ENCODE results near the gene LARGE1. TPM values are rescaled to one million over a fixed set of nuclear protein-coding genes. Genes with fewer than 3 reads are reported as not detected.

The LARGE1 gene
- total and polyA plus RNA-seq, 2 of the 4 experiments (the other 2 are of a cell fraction), result 6.2 to 12.4 TPM

DNA sequence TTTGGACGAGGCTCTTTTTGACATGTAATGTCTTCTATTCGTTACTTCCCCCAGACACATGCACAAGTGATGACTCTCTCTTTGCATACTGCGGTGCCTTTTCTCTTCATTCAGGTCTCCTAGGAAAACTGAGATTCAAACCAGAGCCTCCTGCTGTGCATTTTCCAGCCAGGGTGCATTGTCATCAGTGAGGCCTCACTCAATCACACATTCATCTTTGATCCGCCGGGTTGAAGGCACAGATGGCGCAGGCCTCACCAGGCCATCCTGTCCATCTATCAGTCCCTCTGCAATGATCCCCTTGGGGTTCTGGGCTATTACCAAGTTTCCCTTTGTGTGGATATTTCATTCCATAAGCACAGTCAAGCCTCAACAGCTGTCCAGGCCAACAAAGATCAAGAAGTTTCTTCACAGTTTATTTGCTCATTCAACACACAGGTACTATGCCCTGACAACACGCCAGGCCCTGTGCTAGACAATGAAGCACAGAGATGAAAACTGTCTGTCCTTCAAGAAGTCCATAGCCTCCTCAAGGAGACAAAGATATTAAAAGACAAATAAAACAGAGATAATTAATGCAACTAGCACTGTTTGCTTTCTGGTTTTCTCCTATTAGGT, 107.8 kb downstream of the LARGE1 start:
- Histone ChIP-seq H4K8ac (ENCODE audit: low read depth in 2 of 2, low read length in 2 of 2) (no peak overlapping the region), H3K79me1 (ENCODE audit: low read depth in 1 of 2, low read length in 2 of 2) (peaks cover 6 to 13% of the 10 kb centered on the region in 2 experiments; a peak in 3 of 4 replicates), H2BK5ac (ENCODE audit: low read depth, low read length, poor library complexity, severe bottlenecking) (no peak overlapping the region), H3K4me2 (ENCODE audit: low read depth, low read length) (no peak overlapping the region), H3K27ac (ENCODE audit: insufficient read depth, low read length) (no peak overlapping the region), H4K91ac (ENCODE audit: insufficient read depth, low read depth, low read length) (no peak overlapping the region), H2AFZ (replicated peaks; ENCODE audit: low read length, poor library complexity) (no peak overlapping the region), H4K5ac (ENCODE audit: low read depth, low read length) (no peak overlapping the region), H3K27me3 (ENCODE audit: control insufficient read depth, insufficient read depth, low read length) (no peaks in the 10 kb centered on the region), H3K9me3 (ENCODE audit: control insufficient read depth, insufficient read depth, low read length) (no peaks in the 10 kb centered on the region), H3K14ac (replicated peaks; ENCODE audit: low read depth, low read length) (peak overlapping the region; percentile 40; the same call in 1 of the 2 replicates), H3K9me1 (ENCODE audit: insufficient read depth, low read length) (peaks cover 7% of the 10 kb centered on the region), H3K4me3 (ENCODE audit: insufficient read depth, low read depth, low read length) (no peak overlapping the region), H2BK20ac (ENCODE audit: low read depth, low read length) (no peak overlapping the region), H4K20me1 (ENCODE audit: insufficient read depth, low read length) (no peaks in the 10 kb centered on the region), H3K4ac (ENCODE audit: low read depth, low read length) (peak overlapping the region; percentile 9; the same call in 1 of the 2 replicates), H3K18ac (ENCODE audit: low read depth, low read length) (no peak overlapping the region), H2BK120ac (ENCODE audit: low read depth, low read length) (no peak overlapping the region), H3K56ac (ENCODE audit: extremely low read depth, insufficient read depth, low read length) (no peak overlapping the region), H3K4me1 (ENCODE audit: control insufficient read depth, insufficient read depth, low read length) (peaks cover 10% of the 10 kb centered on the region), H3K23ac (ENCODE audit: low read depth, low read length) (no peak overlapping the region; the same call in 1 of the 2 replicates), H2AK9ac (replicated peaks; ENCODE audit: low read depth, low read length, poor library complexity) (no peak overlapping the region), H2AK5ac (ENCODE audit: low read depth, low read length) (peak overlapping the region; percentile 7; the same call in 1 of the 2 replicates), H3K9ac (ENCODE audit: low read depth, low read length) (no peak overlapping the region), H3K36me3 (ENCODE audit: control insufficient read depth, insufficient read depth, low read length) (no peaks in the 10 kb centered on the region), H2BK15ac (ENCODE audit: low read depth, low read length) (no peak overlapping the region; the same call in 2 of the 3 replicates)
- BruUV-seq (replicated peaks), result no TSS peak
- TF ChIP-seq MXI1 (IDR thresholded peaks at IDR 0.05; ENCODE audit: borderline replicate concordance, low read depth, low read length), result no peak
- no peak for TF ChIP-seq RFX5 (IDR thresholded peaks at IDR 0.05; ENCODE audit: low read depth, low read length)
- TF ChIP-seq MAFK (IDR thresholded peaks at IDR 0.05; ENCODE audit: low read depth, low read length), result no peak
- no peak for TF ChIP-seq SMC3 (IDR thresholded peaks at IDR 0.05; ENCODE audit: low read depth, low read length)
- no peak for TF ChIP-seq RCOR1 (IDR thresholded peaks at IDR 0.05; ENCODE audit: insufficient replicate concordance, low read length)
- TF ChIP-seq ELK1 (IDR thresholded peaks at IDR 0.05; ENCODE audit: borderline replicate concordance, low read depth, low read length), result no peak
- TF ChIP-seq BHLHE40 (IDR thresholded peaks at IDR 0.05; ENCODE audit: low read depth, low read length), result no peak
- no peak for TF ChIP-seq FOS (IDR thresholded peaks at IDR 0.05; ENCODE audit: low read depth, low read length)
- TF ChIP-seq RAD21 (IDR thresholded peaks at IDR 0.05; ENCODE audit: low read length), result no peak
- no peak for TF ChIP-seq MAZ (IDR thresholded peaks at IDR 0.05; ENCODE audit: borderline replicate concordance, low read depth, low read length)
- no peak for TF ChIP-seq CHD1 (IDR thresholded peaks at IDR 0.05; ENCODE audit: low read depth, low read length)
- TF ChIP-seq, protein P1, sequence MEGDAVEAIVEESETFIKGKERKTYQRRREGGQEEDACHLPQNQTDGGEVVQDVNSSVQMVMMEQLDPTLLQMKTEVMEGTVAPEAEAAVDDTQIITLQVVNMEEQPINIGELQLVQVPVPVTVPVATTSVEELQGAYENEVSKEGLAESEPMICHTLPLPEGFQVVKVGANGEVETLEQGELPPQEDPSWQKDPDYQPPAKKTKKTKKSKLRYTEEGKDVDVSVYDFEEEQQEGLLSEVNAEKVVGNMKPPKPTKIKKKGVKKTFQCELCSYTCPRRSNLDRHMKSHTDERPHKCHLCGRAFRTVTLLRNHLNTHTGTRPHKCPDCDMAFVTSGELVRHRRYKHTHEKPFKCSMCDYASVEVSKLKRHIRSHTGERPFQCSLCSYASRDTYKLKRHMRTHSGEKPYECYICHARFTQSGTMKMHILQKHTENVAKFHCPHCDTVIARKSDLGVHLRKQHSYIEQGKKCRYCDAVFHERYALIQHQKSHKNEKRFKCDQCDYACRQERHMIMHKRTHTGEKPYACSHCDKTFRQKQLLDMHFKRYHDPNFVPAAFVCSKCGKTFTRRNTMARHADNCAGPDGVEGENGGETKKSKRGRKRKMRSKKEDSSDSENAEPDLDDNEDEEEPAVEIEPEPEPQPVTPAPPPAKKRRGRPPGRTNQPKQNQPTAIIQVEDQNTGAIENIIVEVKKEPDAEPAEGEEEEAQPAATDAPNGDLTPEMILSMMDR (conservative IDR thresholded peaks at IDR 0.05; ENCODE audit: low read depth, low read length), result no peak
- TF ChIP-seq, protein P2, sequence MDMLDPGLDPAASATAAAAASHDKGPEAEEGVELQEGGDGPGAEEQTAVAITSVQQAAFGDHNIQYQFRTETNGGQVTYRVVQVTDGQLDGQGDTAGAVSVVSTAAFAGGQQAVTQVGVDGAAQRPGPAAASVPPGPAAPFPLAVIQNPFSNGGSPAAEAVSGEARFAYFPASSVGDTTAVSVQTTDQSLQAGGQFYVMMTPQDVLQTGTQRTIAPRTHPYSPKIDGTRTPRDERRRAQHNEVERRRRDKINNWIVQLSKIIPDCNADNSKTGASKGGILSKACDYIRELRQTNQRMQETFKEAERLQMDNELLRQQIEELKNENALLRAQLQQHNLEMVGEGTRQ (IDR thresholded peaks at IDR 0.05; ENCODE audit: low read depth, low read length), result no peak
- no peak for TF ChIP-seq NFE2L2 (IDR thresholded peaks at IDR 0.05; ENCODE audit: low read depth, low read length)
- TF ChIP-seq POLR2A (IDR thresholded peaks at IDR 0.05; ENCODE audit: low read depth, low read length), result no peak
- no peak for TF ChIP-seq CEBPB (IDR thresholded peaks at IDR 0.05; ENCODE audit: low read depth, low read length)
- intact Hi-C loops (cut with micrococcal nuclease), result no loop called here
- ATAC-seq (ENCODE audit: low read depth) (no peak), DNase-seq (no peak)
- ChIA-PET CTCF (no interaction called here), POLR2A (ENCODE audit: unreplicated experiment) (no interaction called here)
- in situ Hi-C loops (cut with MboI; ENCODE audit: low sequenced_read_pairs), result no loop called here
- dilution Hi-C loops (cut with HindIII; ENCODE audit: low sequenced_read_pairs, unreplicated experiment), result no loop called here
- 100% methylated on average over 1 of the region's 7 CpGs; no CpG with 5 or more reads in 1 of the 2 experiments for WGBS, 2 experiments (ENCODE audit: extremely low coverage in 2 of 2, insufficient read length in 1 of 2)

All from IMR-90 (cell line).